Activated CD4-positive, CD25-positive, alpha-beta regulatory T cell (primary cell): Measurements from ENCODE around the gene ZNF281.

Source experiments
- DNase-seq, 4 experiments: peaks; one replicate each; lab custom pipeline; 2025; lab: John Stamatoyannopoulos, UW

The ZNF281 gene

GRCh38 chr1:200391747-200392146 lies 18.1 kb downstream of the ZNF281 start:
- DNase-seq: no peak

- no peak for DNase-seq
Observed at GRCh38 chr1:200388791-200389190, 21.0 kb downstream of the ZNF281 start.

- DNase-seq: no peak
Observed at GRCh38 chr1:200386416-200386815, 23.4 kb downstream of the ZNF281 start.

- DNase-seq: no peak
Observed at GRCh38 chr1:200384818-200385390, 24.9 kb downstream of the ZNF281 start.

GRCh38 chr1:200381256-200381984 lies 28.4 kb downstream of the ZNF281 start:
- DNase-seq: no peak

GRCh38 chr1:200380589-200381021 lies 29.2 kb downstream of the ZNF281 start:
- no peak for DNase-seq

- no peak for DNase-seq
Observed at GRCh38 chr1:200379940-200380588, 29.8 kb downstream of the ZNF281 start.

DNA sequence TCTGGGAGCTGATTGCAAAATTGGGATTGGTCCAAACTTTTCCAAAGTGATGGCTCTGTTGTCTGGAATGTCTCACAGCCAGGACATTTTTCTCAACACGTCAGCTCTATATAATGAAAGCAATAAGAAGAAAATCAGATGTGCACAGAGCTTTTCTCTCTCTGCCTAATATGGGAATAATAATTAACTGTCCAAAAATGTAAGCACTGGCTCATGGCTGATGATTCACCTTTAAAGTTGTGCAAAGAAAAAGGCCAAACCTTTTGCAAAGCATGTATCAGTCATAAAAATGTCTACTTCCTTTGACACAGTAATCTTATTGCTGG lies 30.4 kb downstream of the ZNF281 start:
- no peak for DNase-seq

GRCh38 chr1:200378096-200378495 lies 31.7 kb downstream of the ZNF281 start:
- DNase-seq: no peak

- DNase-seq: no peak
Observed at GRCh38 chr1:200376528-200376927, 33.3 kb downstream of the ZNF281 start.

GRCh38 chr1:200374569-200375295 lies 35.1 kb downstream of the ZNF281 start:
- no peak for DNase-seq

DNA sequence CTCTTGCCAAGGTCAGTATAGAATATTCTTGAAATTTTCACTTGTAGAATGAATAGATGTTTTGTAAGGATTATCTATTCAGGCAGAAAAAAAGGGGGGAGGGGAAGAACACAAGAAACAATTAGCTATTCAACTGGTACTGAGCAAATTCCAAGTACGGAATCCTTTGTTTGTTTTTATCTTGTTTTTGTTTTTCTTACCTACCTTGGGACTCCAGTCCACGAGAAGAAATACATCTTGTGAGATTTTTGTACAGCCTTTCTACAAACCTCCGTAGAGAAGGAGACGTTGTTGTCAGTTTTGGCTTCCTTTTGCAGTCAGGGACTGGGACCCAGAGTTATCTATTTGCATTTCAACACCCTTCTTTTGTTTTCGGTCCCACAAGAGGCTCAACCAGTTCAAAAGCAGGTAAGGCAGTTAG lies 36.0 kb downstream of the ZNF281 start:
- no peak for DNase-seq

GRCh38 chr1:200372885-200373181 lies 37.0 kb downstream of the ZNF281 start:
- DNase-seq: no peak

GRCh38 chr1:200372095-200372884 lies 37.5 kb downstream of the ZNF281 start:
- DNase-seq: no peak

DNA sequence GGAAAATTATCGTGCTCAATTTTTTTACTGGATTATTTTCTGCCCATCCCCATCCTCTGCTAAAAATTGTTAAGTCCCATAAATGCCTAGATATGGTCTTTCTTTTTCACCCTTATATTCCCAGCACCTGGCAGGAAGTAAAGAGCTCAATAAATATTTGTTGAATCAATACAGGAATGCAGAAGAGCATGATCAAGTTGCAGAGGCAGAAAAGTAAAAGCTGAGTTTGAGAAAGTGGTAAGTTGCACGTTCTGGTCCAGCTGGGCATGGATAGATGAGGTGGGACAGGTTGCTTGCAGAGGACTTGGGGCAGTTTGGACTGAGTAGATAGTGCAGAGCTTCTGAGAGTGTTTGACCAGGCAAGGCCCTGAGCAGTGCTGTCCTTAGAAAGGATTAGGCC lies 40.1 kb downstream of the ZNF281 start:
- DNase-seq: no peak

- no peak for DNase-seq
Observed at GRCh38 chr1:200369131-200369530, 40.7 kb downstream of the ZNF281 start.

DNA sequence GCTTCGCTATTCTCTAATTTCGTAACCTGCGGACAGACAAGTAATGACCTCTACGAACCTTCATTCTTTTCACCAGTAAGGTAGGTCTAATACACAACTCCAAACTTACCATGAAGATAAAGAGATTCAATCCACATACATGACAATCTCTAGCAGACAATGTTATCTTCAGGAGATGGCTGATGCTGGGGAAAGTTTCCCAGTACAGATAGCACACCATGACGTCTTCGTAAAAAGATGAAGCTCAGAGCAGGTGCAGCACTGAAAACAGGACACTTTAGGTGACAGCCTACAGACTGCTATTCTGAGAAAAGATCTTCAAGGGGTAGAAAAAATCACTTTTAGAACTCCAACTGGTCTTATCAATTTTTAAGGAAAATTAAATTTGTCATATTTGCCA lies 41.3 kb downstream of the ZNF281 start:
- no peak for DNase-seq

DNA sequence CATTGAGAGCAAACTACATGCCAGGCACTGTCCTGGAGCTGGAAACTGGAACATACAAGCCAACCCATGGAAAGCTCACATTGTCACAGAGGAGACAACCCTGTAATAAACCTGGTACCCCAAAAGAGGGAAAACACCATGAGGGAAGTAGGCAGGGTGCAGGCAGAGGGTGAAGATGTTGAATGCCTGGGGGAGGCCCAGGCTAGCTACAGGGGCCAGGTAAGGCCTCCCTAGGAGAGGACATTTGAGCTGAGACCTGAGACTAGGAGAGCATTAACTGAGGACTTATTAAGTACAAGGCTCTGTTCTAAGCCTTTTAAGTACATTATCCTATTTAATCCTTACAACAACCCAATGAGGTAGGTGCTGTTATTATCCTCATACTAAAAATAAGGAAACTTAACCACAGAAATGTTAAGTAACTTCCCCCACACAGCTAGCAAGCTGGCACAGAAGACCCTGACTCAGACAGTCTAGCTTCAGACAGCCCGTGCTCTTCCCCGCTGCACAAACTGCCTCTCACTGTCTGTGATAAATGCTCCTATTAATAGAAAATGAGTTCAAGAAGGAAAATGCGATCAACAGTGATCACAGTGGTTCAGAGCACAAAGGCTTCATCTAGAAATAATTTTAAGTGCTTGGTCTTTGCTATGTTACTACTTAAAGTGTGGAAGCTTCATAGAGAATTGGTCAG lies 41.8 kb downstream of the ZNF281 start:
- DNase-seq: no peak

DNA sequence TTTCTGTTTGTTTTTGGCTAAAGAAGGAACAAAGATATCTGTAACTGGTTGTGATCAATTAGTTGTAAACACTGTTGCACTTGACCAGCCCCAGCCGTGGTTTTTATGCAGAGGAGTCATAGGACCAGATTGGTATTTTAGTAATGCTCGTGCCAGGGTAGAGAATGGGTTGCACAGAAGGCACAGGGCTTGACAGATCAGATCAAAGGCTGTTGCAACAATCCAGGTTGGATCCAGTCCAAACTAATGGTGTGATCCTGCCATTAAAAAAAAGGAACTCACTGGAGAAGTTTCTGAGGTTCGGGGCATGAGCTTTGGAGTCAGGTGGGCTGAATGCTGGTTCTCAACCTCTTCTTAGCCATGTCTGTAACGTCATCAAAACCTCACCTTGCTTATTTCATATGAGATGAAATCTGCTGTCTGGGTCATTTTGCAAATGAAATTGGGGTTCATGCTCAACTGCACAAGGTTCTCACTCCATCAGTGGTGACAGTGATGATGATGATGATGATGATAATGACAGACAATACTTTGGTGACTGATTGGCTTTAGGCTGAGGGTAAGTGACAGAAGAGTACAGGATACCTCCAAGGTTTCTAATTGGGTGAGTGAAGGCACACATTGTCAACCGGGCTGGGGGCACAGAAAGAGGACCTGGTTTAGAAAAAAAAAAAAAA lies 43.1 kb downstream of the ZNF281 start:
- no peak for DNase-seq

DNA sequence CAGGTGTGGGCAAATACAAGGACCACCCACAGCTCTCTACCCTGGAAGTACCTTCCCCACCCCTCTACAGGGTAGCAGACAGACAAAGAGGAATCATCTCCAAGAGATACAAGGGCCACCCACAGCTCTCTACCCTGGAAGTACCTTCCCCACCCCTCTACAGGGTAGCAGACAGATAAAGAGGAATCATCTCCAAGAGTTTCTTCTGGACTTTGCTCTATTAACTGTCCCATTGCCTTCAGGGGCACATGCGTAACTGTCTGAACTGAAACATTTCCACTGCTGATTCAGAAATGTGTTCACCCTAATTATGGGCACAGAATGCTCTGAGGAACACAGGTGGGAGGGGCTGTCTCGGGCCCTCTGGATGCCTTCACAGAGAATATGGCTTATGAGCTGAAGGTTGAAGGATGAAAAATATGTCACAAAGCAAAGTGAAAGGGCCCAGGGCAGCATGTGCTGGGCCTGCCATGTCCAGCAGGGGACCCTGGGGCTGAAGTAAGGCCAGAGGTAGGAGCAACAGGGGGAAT lies 43.9 kb downstream of the ZNF281 start:
- DNase-seq: no peak

- no peak for DNase-seq
Observed at GRCh38 chr1:200364831-200365230, 45.0 kb downstream of the ZNF281 start.
